Measurements from ENCODE around the gene ATP2B2.

The ATP2B2 gene

GRCh38 chr3:10468613-10469354 is 36.6 kb downstream of the ATP2B2 start:
- no peak for DNase-seq

- DNase-seq = no peak
Measured at GRCh38 chr3:10467904-10468612, 37.3 kb downstream of the ATP2B2 start.

GRCh38 chr3:10467204-10467603 is 38.2 kb downstream of the ATP2B2 start:
- no peak for DNase-seq

- no peak for DNase-seq
Measured at GRCh38 chr3:10466186-10466585, 39.2 kb downstream of the ATP2B2 start.

- no peak for DNase-seq
Measured at GRCh38 chr3:10465161-10465560, 40.2 kb downstream of the ATP2B2 start.

GRCh38 chr3:10463533-10464434 is 41.6 kb downstream of the ATP2B2 start:
- DNase-seq = no peak

GRCh38 chr3:10462641-10463532 is 42.5 kb downstream of the ATP2B2 start:
- DNase-seq = no peak

- no peak for DNase-seq
Measured at GRCh38 chr3:10460951-10461545, 44.3 kb downstream of the ATP2B2 start.

- peak; percentile 44 to 45 for DNase-seq
Measured at GRCh38 chr3:10459954-10460754, 45.2 kb downstream of the ATP2B2 start.

- no peak for DNase-seq
Measured at GRCh38 chr3:10457560-10457959, 47.8 kb downstream of the ATP2B2 start.

GRCh38 chr3:10456981-10457380 is 48.4 kb downstream of the ATP2B2 start:
- no peak for DNase-seq

GRCh38 chr3:10455545-10455914 is 49.9 kb downstream of the ATP2B2 start:
- DNase-seq = no peak

GRCh38 chr3:10454907-10455544 is 50.4 kb downstream of the ATP2B2 start:
- no peak for DNase-seq

- DNase-seq = no peak
Measured at GRCh38 chr3:10453431-10454163, 51.8 kb downstream of the ATP2B2 start.

GRCh38 chr3:10450494-10451440 is 54.6 kb downstream of the ATP2B2 start:
- DNase-seq = no peak

GRCh38 chr3:10449436-10449835 is 56.0 kb downstream of the ATP2B2 start:
- DNase-seq = no peak

- no peak for DNase-seq
Measured at GRCh38 chr3:10448544-10448943, 56.8 kb downstream of the ATP2B2 start.

- no peak for DNase-seq
Measured at GRCh38 chr3:10447527-10448260, 57.7 kb downstream of the ATP2B2 start.
